NCI-H2196 (cell line): Measurements from ENCODE around the gene LHFPL6.

ENCODE experiments used
- DNase-seq: peaks from one replicate; lab custom pipeline; 2025; ENCODE audit not compliant: unreplicated experiment; lab: John Stamatoyannopoulos, UW

The LHFPL6 gene

DNA sequence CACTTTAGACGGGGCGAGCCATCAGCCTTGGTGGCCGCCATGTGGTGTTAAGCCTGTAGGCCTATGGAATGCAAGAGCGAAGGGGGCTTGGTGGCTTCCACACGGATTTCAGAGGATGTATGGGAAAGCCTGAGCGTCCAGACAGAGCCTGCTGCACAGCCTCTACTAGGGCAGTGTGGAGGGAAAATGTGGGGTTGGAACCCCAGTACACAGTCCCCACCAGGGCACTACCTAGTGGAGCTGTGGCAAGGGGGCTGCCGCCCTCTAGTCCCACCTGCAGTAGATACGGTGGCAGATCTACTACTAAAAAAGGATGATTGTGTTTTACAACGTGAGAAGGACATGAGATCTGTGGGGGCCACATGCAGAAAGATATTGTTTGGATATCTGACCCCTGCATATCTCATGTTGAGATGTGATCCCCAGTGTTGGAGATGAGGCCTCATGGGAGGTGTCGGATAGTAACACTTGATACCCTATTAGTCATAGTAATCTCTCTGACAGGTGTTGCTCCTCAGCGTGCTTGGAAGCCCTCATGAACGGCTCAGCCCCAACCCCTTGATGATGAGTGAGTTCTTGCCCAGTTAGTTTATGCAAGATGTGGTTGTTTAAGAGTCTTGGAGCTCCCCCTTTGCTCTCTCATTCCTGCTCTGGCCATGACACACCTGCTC is 45.6 kb downstream of the LHFPL6 start:
- DNase-seq: no peak

DNA sequence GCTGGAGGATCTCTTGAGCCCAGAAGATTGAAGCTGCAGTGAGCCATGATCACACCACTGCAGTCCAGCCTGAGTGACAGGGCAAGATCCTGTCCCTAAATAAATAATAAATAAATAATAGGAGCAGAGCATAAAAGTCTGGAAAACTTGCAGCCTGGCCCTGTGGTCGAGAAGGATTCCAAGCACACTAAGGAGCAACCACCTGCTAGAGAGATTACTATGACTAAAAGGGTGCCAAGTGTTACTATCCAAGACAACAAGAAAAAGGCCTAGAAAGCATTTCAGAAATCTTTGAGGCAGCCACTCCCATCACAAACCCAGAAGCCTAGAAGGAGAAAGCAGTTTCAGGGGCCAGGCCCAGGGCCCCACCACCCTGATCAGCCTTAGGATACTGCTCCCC is 46.1 kb downstream of the LHFPL6 start:
- DNase-seq: no peak

DNA sequence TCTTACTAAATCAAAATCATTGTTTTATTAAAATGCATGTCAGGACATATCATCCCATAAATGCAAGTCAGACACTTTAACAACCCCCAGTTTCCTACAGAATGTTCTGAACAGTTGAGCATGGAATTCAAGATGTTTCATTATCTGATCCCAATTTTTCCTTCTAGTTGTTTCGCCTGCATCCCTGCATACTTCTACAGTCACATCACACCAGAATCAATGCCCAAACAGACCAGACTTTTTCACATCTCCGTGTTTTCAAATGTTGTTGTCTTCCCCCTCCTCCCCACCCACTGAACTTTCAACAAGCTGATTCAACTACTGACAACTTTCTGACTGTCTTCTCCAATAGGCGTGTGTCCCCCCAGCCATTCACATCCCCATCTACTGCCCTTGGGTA is 48.6 kb downstream of the LHFPL6 start:
- DNase-seq: no peak

DNA sequence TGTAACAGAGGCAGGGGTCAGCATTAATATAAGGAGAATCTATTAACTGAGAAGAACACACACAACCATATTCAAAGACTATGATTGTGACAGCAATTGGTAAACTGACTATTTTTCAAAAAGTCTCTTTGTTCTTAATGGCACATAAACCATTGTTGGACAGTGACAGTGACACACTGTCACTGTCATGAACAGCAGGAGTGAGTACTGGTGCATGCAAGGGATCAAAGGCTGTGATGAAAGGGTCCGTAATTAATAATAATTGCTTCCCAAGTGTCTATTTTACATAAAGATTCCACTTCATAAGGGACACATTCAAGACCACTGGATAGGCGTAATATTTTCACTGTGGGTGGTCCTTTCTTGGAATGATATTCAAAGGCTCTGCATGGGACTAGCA is 50.7 kb downstream of the LHFPL6 start:
- no peak for DNase-seq

DNA sequence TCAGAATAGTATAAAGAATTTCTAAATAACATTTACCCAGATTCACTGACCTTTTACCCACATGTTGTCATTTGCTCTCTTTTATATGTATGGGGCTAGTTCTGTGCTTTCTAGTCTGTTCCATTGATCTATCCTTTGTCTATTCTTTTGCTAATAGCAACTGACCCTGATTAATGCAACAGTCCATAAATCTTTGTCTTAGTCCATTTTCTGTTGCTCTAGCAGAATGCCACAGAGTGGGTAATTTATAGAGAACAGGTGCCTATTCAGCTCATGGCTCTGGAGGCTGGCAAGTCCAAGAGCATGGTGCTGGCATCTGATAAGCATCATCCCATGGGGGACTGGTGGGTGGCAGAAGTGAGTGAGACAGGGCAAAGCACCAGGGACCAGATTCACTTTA is 52.1 kb downstream of the LHFPL6 start:
- no peak for DNase-seq

DNA sequence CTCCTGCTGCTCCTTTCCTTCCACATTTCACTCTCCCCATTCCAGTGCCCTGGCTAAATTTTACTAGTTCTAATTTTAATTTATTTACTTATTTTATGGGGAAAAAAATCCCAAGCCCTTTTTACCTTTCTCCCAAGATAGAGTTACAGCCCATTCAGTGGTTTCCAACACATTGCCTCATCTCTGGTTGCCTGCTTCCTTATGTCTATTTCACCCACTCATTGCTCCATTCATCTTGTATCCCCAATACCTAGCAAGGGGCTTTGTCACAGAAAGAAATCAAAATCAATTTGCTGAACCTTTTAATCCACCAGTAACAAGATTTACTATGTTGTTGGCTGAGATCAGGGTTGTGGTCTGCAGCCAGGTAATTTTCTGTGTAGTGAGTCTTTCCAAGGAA is 55.9 kb downstream of the LHFPL6 start:
- DNase-seq: no peak

DNA sequence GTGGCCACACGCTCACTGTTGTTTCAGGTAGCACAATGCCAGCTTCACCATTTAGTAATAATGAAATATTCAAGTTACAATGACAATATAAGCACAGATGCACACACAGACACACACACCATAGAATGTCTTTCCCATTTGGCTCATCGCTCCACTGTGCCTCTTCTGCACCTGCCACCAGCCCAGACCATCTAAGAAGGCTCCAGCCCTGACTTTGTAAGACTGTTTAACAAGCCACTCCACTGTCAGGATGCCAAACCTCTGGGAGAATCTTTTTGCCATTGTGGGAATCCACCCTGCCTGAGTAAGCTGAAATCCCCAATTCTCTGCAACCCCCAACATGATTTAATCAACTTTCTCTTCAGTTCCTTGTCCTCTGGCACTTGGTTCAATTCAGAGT is 60.6 kb downstream of the LHFPL6 start:
- no peak for DNase-seq

DNA sequence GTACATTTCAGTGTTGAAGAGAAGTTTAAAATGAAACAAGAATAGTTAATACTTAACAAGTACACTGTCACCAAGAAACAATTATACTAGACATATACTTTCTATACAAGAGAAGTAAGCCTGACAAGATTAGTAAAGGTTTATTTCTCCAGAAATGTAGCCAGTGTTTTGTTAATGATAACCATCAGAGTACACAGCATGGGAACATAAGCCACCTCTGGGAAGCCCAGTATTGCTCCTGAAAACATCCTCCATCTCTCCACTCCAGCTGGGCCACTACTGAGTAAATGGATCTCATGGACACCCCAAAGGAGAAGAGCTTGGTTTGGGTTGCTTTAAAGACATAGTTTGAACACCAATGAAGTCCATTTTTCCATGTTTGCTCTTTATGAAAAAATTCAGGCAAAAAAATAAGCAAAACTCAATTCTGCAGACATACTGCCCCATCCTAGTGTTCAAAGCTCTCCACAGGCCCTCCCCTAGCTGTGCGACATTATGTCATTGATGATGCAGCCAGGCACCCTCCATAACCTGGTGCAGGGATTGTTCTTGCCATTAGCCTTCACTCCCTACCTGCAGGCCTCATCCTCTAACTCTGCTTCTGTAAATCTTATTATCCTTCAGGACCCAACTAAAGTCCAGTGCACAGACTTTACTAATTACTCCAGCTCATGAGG is 61.9 kb downstream of the LHFPL6 start:
- DNase-seq: no peak

DNA sequence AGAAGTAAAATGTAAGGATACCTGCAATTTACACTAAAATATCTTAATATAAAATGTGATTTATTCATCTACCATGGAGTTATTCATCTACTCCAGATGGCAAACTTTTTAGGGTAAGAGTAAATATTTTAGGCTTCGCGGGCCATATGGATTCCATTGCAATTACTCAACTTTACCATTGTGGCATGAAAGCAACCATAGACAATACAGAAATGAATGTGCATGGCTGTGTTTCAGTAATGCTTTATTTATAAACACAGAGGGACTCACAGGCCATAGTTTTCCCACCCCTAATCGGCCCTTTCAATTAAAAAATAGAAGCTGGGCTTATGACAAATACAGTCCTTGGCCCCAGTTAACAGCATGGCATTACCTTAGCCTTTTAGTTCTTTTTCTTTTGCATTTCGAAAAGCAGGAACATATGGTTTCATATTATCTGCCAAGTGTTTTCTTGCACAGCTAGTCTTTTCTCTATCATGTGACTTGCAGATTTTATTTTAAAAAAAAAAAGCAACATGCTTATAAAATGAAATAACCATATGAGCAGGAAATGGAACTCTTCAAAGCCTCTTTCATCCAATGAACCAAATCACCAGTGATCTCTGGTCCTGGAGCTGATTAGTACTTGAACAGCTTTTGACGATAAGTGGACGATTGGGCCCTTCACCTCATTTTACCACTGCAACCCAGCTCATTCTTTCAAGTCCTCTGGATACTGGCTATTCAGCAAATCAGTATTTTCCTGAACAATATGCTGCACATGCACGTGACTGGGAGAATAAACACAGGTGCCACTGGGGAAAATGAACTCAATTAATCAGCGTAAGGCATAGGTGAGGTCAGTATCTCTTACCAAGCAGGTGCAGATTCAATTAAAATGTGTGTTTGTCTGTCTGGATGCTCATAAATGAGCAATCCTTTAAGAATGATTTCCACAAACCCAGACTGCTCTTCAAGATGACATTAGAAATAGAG is 63.9 kb downstream of the LHFPL6 start:
- peak; percentile 72 for DNase-seq

DNA sequence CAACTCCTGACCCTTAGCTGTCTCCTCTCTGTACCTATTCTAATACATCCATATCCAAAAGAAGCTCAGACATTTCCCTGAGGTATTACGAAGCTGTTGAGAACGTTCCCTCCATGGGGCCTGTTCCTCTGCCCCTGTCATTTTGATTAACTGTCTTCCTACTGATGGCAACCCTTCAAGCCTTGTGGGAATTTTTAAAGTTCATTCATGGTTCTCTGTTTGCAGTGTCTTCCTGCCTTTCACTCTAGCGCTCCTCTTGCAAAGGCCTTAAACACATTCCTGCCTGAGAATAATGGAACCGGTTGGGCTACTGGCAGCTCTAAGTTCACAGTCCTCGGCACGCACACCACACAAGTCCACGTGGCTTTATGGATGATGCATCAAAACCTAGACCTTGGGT is 66.1 kb downstream of the LHFPL6 start:
- DNase-seq: no peak

DNA sequence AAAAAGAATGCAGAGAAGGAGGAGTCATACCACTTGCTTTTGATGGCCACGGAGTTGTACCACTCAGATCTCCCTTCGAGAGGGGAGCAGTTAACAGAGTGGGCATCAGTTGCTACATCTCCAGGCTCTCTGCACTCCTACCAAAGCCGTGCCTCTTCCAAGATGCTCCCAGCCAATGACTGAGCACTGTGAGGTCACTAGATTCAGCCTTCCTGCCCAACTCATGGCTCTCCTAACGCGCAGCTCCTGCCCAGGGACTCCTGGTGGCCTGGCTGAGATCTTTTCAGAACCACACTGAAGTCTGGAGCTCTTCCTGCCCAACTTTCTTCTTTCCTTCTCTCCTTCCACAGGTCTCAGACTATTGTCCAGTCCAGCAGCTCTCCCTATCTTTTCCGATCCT is 66.7 kb downstream of the LHFPL6 start:
- DNase-seq: no peak

DNA sequence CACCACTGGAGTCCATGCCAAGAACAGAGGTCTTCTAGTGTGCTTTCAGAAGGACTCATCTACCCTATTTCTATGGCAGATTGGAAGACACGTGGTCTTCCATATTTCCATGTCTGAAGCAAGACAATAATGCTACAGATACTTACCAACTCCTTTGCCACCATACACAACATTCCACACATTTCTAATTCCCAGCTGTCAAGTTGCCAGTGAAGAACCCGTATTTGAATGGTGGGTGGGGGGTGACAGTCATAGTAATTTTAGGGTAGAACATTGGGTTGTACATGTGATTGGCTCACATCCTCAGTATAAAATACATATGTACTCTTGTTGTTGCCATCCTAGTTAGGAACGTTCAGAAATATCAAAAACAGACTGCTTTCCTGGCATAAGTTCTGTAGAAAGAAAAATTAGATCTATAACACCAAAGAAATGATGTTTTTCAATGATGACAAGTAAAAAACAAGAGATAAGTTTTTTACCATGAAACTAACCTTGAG is 69.3 kb downstream of the LHFPL6 start:
- DNase-seq: no peak

DNA sequence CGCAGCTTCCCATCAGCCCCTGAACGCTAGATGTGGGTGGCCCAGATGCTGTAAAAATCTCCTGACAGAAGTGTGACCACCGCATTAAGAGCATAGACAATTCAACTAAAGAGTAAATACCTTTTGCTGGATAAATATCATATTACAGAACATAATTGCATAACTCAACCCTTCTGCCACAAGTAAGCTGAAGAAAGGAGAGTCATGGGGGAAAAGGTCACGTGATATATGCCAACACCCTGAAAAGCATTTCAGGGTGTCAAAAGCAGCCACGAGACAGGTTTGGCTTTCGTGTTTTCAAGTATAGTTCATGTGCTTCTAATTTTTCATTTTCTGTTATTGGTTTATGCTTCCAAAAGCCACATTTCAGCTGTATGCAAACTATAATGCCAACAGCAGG is 71.3 kb downstream of the LHFPL6 start:
- no peak for DNase-seq

DNA sequence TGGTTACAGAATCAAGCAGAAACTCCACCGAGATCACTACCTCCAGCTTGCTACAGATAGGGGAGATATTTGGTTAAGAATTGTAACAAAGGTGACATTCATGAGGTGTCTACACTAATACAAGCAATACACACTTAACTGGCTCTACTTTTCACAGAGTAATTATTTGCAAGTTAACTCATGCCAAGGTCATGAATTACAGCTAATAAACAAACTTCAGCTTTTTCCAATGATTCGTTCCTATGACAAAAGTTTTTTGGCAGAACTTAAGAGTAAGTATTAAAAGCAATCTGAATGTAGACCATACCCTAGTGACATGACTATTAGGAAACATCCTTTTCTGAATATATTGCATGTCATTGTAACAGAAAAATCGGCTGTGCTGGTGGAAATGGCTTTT is 72.1 kb downstream of the LHFPL6 start:
- DNase-seq: no peak

DNA sequence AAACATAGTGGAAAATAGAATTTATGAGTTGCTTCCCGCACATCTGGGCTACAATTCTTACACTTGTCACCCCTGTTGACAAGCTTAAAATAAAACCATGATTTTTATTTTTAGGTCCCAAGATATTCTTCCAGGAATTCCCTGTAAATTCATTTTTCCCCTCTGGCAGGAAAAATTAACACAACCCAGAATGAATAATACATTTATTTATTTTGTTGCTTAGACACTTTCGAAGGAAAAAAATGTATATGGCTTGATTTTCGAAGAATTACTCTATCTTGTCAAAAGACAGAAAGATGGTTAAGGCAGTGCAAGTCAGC is 74.4 kb downstream of the LHFPL6 start:
- no peak for DNase-seq

DNA sequence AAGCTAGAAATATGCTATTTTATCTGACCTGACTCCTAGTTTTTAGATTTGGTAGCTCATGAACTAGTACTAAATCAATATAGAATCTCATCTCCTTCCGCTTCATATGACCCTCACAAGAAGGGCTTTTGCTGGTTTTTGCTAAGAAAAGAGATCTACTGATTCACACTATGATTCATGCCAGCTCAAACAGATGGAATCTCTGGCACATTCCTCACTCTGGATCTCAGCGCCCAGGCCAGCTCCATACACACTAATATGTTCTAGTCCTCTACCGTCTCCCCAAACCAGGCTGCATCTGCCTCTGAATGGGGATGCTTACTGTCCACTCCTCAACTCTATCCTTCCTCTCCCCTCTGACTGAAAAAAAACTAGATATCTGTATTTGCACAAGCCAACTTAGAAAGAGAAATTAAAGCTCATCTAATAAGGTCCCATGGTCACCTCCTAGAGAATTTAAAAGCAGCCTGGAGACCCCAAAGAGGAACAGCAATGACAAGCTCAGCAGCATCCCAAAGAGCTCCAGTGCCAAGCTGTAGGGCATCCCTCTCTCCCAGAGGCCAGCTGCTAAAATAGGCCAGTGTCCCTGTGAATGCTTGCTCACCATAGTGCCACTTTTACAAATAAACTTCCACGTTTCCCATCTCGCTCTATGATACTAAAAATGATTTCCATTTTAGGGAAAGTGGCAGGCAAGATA is 74.9 kb downstream of the LHFPL6 start:
- no peak for DNase-seq

DNA sequence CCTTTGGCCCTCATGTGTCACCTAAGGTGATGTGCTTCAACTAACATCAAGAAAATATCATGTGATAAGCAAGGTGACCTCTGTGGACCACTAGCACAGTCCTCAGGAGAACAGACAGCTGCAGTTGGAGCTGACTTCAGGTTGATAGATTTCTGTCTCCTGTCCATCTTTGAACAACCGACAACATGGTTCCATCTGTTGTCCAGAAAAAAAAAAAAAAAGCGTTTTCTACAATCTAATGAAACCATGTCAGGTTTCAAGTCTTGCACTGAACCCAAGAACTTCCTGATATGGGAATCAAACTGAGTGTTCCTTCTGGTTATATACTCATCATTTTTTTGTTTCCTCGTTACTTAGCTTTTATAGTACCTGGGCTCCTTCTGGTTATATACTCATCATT is 75.7 kb downstream of the LHFPL6 start:
- DNase-seq: no peak

DNA sequence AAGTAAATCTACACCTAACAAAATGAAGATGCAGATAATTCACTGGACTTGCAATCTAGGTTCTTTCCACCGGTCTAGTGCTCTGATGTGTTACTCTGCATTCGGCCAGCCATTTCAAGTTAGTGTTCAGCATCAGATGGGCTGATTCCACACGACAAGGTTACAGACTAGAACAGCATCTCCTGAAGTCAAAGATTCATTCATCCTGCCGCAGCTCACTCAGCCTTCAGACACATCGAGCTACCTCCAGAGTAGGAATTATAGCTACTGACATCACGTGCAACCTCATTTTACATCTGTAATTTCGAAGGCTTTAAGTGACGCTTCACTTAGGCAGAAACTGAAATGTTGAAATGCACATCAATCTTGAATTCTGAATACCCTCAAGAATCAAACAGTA is 76.5 kb downstream of the LHFPL6 start:
- DNase-seq: no peak

DNA sequence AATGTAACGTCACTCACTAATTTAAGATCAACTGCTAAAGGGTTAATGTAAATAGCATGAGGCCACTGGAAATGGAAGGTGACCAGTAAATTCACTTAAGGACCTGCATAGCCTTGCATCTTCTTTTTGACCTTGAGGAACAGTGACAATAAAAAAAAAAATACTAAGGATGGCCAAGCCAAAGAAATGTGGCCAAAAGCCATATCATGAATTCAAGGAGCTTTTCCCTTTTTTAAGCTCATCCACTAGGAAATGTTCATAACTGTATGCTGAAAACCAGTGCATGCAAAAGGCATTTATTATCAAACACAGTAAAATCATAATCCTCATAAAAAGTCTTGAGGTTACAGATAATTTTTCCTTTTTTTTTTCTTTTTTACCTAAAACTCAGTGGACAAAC is 77.5 kb downstream of the LHFPL6 start:
- DNase-seq: no peak

DNA sequence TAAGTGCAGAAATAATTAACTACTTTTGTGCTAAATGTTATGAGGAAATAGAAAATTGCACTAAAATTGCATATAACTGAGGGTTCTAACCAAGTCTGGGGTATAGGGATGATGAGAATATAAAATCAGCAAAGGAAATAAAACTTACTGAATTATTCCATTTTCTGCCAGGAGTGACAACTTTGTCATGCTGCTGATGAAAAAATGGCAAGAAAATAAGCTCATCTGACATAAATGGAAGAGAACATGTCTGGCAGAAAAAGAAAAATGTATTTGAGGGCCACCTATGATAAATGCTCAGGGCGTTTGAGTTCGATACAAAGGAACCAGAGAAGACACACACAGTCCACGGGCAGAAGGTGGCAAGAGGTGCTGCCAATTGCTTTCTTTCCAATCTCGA is 78.2 kb downstream of the LHFPL6 start:
- no peak for DNase-seq

DNA sequence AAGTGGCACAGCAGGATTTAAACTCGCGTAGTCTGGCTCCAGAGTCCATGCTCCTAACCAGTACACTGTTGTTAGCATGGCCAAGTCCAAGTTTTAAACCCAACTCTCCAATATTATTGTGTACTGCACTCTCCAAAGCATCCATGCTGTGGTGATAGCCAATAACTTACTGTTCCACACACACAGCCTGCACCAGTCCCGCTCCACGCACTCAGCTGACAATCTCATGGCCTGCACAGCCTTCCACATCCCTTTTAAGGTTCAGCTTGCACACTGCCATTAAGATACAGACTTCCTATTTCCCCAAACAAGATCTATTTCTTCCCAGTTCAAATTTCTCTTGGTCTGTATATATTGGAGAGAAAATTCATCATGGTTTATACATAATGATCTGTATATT is 80.7 kb downstream of the LHFPL6 start:
- no peak for DNase-seq
